GM10248 (cell line): Measurements from ENCODE around the gene FAM50B.

Source experiments
- CTCF ChIA-PET: fragments of 300-600 bp; sonication (Branson Sonifier 250); formaldehyde crosslinking; extraction: SDS; loops from one replicate; lab custom pipeline; 2021; ENCODE audit warnings: antibody characterized with exemption; lab: Yijun Ruan, JAX
- POLR2A ChIA-PET: fragments of 350-650 bp; sonication (Branson Sonifier 250); formaldehyde crosslinking; extraction: SDS; loops from one replicate; lab custom pipeline; 2020; ENCODE audit warnings: antibody characterized with exemption; lab: Yijun Ruan, JAX
- DNase-seq: peaks from one replicate; pipeline ENCODE4 v3.0.0; 2012; ENCODE audit errors: extremely low spot score
- CTCF ChIP-seq: IDR thresholded peaks from 2 replicates; pipeline ENCODE4 v1.5.1; 2012; ENCODE audit warnings: mild to moderate bottlenecking, low read depth; ENCODE audit errors: extremely low read depth, missing control alignments, control extremely low read depth

The FAM50B gene

GRCh38 chr6:3805448-3806123 lies 43.6 kb upstream of the FAM50B start:
- DNase-seq = no peak
- POLR2A ChIA-PET = no interaction called here
- no peak for TF ChIP-seq CTCF
- CTCF ChIA-PET = no interaction called here

GRCh38 chr6:3806169-3806922 lies 42.8 kb upstream of the FAM50B start:
- TF ChIP-seq CTCF = no peak
- CTCF ChIA-PET = no interaction called here
- DNase-seq = no peak
- POLR2A ChIA-PET = no interaction called here

- no peak for DNase-seq
- ChIA-PET POLR2A (no interaction called here), CTCF (interaction anchor here (0.9 to 1.7 kb wide), 3 partner anchors 7 to 41 kb away, joined by 3 to 6 read pairs (median 5); partner anchors contain the start of gene FAM50B)
- TF ChIP-seq CTCF = no peak
These were observed 41.0 kb upstream of the FAM50B start for GRCh38 chr6:3808199-3808598.

GRCh38 chr6:3808759-3809514 lies 40.2 kb upstream of the FAM50B start:
- ChIA-PET POLR2A (no interaction called here), CTCF (interaction anchor here (0.9 to 1.7 kb wide), 4 partner anchors 8 to 77 kb away, joined by 3 to 6 read pairs (median 4); partner anchors contain the start of gene FAM50B)
- no peak for DNase-seq
- TF ChIP-seq CTCF = no peak

GRCh38 chr6:3809515-3809891 lies 39.7 kb upstream of the FAM50B start:
- no peak for DNase-seq
- ChIA-PET POLR2A (no interaction called here), CTCF (interaction anchor here (1.2 to 1.7 kb wide), 3 partner anchors 9 to 78 kb away, joined by 3 to 6 read pairs (median 5); partner anchors contain the start of gene FAM50B)
- TF ChIP-seq CTCF = no peak

GRCh38 chr6:3809982-3810381 lies 39.2 kb upstream of the FAM50B start:
- CTCF ChIA-PET = interaction anchor here (1.0 to 1.9 kb wide), 6 partner anchors 9 to 78 kb away, joined by 3 to 5 read pairs (median 4); no protein-coding TSS in a partner anchor
- POLR2A ChIA-PET = no interaction called here
- TF ChIP-seq CTCF = no peak
- no peak for DNase-seq
